HG03196 (cell line): ENCODE results near the gene BIRC7.
"Not testable (repeated sequence)": the region's sequence is repeated elsewhere in the genome, so short reads cannot be mapped to it uniquely, and the experiment has no call there.

Experiments
- ATAC-seq: cut with Tn5 transposase; IDR thresholded peaks from one replicate; pipeline ENCODE4 v1.9.1; 2021; ENCODE audit not compliant: unreplicated experiment

BIRC7 gene

DNA sequence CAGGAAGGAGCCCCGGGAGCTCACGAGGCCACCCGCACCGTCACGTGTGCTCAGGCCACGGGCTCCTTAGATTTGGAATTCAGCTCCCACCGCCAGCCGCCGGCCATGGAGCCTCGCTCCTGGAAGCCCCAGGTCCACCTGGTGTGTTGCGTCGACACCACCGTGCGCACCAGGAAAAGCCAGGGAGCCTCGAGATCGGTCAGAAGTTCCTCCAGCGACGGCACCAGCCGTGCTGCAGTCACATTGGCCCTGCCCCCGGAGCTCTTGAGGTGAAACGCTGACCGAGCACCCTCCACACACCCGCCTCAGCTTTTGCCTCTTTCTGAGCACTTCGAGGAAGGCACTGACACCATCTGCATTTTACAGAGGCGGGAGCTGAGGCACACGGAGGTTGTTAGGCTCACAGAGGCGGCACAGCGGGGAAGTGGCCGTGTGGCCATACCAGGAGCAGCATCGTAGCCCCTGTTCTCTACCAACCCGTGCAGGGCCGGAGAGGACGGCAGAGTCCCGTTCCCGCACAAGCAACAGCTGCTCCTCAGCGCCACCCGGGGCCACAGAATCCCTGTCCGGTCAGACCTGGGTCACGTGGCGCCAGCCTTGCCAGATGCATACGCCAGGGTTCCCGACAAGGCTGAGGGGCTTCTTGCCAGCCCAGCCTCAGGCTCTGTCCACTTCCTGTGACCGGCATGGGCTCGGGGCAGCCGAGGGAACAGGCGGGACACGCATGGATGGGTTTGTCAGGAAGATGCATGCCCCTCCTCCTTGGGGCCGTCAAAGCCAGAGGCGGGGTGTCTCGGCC is 11.0 kb downstream of the BIRC7 start:
- no peak for ATAC-seq

GRCh38 chr20:63247671-63248228 is 12.0 kb downstream of the BIRC7 start:
- no peak for ATAC-seq

GRCh38 chr20:63248835-63249591 is 13.3 kb downstream of the BIRC7 start:
- no peak for ATAC-seq

GRCh38 chr20:63249891-63250290 is 14.2 kb downstream of the BIRC7 start:
- ATAC-seq: no peak

- ATAC-seq: not testable (repeated sequence)
These were observed 15.6 kb downstream of the BIRC7 start for GRCh38 chr20:63251350-63251749.

GRCh38 chr20:63252284-63252711 is 16.6 kb downstream of the BIRC7 start:
- no peak for ATAC-seq

DNA sequence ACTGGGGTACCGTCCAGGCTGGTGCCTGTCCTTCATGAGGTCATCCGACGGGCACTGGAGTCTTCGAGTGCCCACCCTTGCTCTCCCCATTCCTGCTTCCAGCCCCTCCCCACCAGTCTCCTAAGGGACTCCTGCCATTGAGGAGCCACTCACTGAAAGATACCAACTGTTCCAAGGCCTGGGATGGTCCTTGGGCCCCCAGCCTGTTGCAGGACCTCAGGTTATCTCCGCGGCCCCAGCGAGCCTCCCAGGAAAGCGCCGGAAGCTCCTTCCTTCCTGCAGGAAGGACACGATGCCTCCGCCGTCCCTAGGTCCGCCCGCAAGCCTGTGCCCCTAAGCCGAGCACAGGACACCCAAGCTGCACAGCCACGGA is 17.3 kb downstream of the BIRC7 start:
- ATAC-seq: no peak

DNA sequence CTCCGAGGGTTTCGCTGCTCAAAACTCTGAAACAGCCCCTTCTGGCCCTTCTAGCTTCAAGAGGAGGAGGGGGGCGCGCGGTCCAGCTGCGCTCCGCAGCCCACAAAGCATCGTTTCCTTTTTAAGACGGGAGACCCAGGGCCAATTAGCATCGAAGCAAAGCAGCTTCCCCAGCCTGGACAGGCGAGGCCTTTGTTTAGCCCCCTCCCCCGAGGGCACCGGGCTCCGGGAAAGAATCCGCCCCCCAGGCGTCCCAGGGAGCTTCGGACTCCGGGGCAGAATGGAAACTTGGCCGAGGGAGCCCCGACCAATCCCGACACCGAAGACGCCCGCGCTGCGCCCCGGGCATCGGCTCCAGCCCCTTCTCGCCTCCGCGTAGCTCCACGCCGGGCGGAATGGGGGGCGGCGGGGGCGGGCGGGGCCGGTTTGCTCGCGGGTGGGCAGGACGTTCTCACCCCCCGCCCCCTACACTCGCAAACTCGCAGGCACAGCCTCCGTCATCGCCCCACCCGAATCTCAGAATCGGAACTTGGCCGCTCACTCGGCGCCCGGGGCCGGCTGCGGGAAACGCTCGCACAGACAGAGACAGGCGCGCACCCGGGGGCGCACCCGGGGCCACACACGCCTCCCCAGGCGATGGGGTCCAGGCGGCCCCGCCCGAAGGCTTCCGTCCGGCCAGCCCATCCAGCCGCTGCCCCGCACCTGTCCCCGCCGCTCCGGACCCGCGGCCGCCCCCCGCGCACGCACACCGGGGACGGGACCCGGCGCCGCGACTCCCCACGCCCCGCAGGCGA is 17.9 kb downstream of the BIRC7 start:
- no peak for ATAC-seq

DNA sequence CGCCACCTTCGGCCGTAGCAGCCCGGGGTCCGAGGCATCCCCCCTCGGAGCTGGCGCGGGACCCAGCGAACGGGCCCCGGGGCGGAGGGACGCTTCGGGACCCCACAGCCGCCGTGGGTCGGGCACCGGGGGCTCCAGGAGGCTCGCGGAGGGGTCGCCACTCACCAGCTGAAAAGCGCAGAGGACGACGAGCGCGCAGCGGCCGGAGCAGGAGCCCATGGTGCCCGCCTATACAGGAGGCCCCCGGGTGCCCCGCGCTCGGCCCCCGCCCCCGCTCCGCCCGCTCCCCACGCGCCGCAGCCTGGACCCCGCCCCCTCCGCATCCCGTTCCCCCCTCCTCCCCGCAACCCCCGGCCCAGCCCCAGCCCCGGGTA is 18.5 kb downstream of the BIRC7 start, which contains the start of gene NKAIN4:
NKAIN4 (minus strand) TSS at position 232 of the 374 bp plus-strand sequence; CDS start at position 219, 13 bp downstream.
- ATAC-seq: no peak

GRCh38 chr20:63254606-63255384 is 19.1 kb downstream of the BIRC7 start:
- no peak for ATAC-seq

- no peak for ATAC-seq
These were observed 20.4 kb downstream of the BIRC7 start for GRCh38 chr20:63255931-63256704.

DNA sequence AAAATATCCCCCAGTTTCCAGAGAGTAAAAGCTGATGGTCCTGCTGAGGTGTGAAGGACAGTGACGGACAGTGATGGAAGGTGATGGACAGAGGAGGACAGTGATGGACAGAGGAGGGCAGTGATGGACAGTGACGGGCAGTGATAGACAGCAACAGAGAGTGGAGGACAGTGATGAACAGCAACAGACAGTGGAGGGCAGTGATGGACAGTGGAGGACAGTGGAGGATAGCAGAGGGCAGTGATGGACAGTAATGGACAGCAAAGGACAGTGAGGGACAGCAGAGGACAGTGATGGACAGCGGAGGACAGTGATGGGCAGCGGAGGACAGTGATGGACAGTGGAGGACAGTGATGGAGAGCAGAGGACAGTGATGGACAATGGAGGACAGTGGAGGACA is 21.2 kb downstream of the BIRC7 start:
- ATAC-seq: no peak

- no peak for ATAC-seq
These were observed 21.9 kb downstream of the BIRC7 start for GRCh38 chr20:63257629-63258028.

DNA sequence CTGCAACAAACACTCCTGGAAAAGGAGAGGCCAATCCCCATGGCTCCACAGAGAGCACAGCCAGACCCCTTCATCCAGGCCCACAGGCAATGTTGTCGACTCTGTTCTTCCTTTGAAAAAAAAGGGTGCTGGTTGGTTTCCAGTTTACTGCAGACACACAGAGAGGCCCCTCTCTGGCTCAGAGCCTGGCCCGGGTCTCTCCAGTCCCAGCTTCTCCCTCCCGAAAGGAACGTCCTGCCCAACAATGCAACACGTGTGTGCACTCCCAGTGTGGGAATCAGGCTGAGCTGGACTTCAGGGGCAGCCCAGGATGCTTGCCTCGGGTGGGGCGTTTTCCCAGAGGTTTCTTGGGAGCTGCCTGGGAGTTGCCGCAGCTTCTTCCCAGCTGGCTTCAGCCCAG is 23.1 kb downstream of the BIRC7 start:
- no peak for ATAC-seq

DNA sequence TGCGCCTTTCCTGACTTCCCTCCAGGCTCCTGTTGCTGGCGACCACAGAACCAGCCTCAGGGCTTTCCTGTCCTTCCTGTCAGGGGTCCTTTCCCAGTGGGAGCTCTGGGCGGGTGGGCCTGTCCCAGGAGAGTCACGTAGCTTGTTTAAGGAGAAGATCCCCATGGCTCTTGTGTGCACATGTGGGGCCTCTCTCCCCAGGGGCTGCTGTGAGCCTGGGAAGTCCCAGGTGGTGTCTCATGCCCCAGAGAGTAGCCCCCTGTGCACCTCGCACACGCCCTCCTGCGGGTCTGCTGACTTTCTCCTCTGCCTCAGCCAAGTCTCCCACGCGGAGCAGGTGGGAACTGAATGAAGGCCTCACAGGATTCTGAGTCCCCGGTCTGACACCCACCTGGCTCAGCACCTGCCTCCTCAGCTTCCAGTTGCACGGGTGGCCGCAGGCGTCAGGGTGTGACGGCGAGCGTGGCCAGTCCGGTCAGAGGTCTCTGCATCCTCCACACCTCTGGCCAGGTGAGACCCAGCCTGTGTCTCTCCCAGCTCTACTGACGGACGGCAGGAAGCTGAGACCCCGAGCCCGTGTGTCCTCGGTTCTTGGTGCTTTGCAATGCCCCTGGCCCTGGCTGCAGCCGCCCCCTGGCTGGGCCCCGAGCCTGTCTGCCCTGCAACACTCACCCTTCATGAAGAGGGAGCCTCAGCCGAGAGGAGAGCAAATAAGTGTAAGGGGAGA is 24.2 kb downstream of the BIRC7 start:
- ATAC-seq: no peak

DNA sequence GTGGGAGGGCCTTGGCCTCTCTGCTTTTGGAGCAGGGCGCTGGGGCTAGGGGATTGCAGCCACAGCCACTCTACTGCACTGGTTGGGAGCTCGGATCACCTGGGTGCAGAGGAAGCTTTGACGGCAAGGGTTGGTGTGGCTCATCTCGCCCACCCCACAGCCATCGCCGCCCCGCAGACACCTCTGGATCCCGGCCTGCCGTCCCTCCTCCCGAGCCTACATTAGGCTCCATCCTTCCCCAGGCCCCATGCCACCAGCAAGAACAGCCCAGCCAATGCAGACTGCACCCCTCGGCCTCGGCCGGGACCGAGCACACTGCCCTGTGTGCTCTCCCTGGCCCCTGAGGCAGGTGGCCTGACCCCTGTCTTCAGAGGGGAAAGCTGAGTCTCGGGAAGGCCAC is 24.8 kb downstream of the BIRC7 start:
- ATAC-seq: no peak

DNA sequence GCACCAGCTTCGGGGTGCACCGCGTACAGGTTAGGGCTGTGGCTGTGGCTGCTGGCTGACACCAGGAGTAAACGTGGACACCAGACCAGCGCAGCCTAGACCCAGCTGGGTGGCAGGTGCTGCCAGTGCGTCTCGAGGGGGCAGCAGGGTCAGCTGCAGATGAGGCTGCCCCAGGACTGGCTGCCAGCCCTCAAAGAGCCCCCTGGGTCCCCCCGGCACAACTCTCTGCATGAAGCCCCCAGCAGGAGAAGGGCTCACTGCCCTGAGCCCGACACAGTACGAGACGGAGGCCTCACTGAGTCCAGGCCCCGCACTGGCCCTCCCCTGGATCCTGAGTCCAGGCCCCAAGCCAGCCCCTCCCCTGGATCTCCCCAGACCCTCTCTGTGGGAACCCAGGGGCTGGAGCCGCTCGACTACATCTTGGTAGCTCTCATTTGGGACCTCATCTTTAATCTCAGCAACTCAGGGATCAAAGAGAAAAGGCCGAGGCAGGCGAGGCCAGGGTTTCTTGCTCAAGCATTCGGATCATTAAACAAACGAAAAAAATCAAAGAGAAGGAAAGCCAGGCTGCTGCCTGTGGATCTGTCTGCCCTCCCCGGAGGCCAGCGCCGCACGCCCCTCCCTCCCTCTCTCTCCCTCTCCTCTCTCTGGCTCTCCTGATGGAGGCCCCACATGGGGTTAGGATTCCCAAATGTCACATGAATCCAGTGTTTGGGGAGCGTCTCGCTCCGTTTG is 25.5 kb downstream of the BIRC7 start:
- ATAC-seq: no peak

GRCh38 chr20:63261795-63262528 is 26.3 kb downstream of the BIRC7 start:
- ATAC-seq: no peak
